GM12875 (cell line): ENCODE measurements around the gene ZEB2.

Experiments
- H3K4me3 ChIP-seq: one replicate; pipeline ENCODE4 v1.5.1; 2011; ENCODE audit warnings: low read depth, low read length, control low read depth
- CTCF ChIP-seq: IDR thresholded peaks from 2 replicates; pipeline ENCODE4 v1.5.1; 2011; ENCODE audit warnings: low read depth, mild to moderate bottlenecking, control low read depth, inconsistent platforms, low read length, moderate library complexity, borderline replicate concordance; ENCODE audit not compliant: insufficient read depth

The ZEB2 gene

GRCh38 chr2:144517866-144518747 is 1.8 kb downstream of the ZEB2 start:
- no peak for TF ChIP-seq CTCF
- H3K4me3 ChIP-seq, result peak overlapping the region; percentile 63

GRCh38 chr2:144516981-144517865 is 2.7 kb downstream of the ZEB2 start:
- H3K4me3 ChIP-seq, result peak overlapping the region; percentile 63
- TF ChIP-seq CTCF, result no peak

- H3K4me3 ChIP-seq, result peak overlapping the region; percentile 40
- no peak for TF ChIP-seq CTCF
Observed at GRCh38 chr2:144516411-144516980, 3.4 kb downstream of the ZEB2 start.

- peak overlapping the region; percentile 40 for H3K4me3 ChIP-seq
- no peak for TF ChIP-seq CTCF
Observed at GRCh38 chr2:144515696-144516410, 4.1 kb downstream of the ZEB2 start.

- H3K4me3 ChIP-seq, result no peak overlapping the region
- no peak for TF ChIP-seq CTCF
Observed at GRCh38 chr2:144515099-144515695, 4.7 kb downstream of the ZEB2 start.

- TF ChIP-seq CTCF, result no peak
- no peak overlapping the region for H3K4me3 ChIP-seq
Observed at GRCh38 chr2:144514616-144515091, 5.3 kb downstream of the ZEB2 start.
